OCI-LY1 (cell line): Measurements from ENCODE around the gene ASNSD1.

ENCODE experiments used
- EZH2 ChIP-seq: fragments of 200-600 bp; sonication (generic), shearing (Covaris generic); IDR thresholded peaks from 2 replicates; pipeline ENCODE4 v1.8.0; 2017; ENCODE audit warnings: borderline replicate concordance, mixed run types, mild to moderate bottlenecking, antibody characterized with exemption, low read length, moderate library complexity, mixed read lengths
- TF ChIP-seq, protein P1 (sequence below): fragments of 200-600 bp; sonication (generic), shearing (Covaris generic); IDR thresholded peaks from 2 replicates; pipeline ENCODE4 v1.5.1; 2017; ENCODE audit warnings: mild to moderate bottlenecking, antibody characterized with exemption, low read length, moderate library complexity, mixed read lengths

DNA sequence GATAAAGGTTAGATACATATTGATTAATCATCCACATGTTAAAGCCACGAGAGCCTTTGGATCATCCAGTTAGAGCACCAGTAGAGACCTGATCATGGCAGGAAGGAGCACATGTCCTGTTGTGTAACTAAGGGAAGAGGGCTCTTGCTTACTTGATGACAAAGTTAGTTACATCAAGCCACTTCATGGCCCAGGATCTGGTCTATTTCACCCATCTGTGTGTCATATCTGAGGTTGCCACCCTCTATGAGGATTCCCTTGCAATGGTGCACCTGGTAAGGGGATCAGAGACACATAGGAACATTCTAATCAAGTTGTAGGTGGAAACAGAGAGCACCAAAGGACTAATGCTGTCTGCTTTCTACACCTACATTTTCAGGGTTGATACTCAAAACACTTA, 19.9 kb downstream of the ASNSD1 start:
- TF ChIP-seq, protein P1, sequence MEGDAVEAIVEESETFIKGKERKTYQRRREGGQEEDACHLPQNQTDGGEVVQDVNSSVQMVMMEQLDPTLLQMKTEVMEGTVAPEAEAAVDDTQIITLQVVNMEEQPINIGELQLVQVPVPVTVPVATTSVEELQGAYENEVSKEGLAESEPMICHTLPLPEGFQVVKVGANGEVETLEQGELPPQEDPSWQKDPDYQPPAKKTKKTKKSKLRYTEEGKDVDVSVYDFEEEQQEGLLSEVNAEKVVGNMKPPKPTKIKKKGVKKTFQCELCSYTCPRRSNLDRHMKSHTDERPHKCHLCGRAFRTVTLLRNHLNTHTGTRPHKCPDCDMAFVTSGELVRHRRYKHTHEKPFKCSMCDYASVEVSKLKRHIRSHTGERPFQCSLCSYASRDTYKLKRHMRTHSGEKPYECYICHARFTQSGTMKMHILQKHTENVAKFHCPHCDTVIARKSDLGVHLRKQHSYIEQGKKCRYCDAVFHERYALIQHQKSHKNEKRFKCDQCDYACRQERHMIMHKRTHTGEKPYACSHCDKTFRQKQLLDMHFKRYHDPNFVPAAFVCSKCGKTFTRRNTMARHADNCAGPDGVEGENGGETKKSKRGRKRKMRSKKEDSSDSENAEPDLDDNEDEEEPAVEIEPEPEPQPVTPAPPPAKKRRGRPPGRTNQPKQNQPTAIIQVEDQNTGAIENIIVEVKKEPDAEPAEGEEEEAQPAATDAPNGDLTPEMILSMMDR = no peak
- no peak for TF ChIP-seq EZH2
